K562 (cell line): ENCODE data around the gene SUFU. TPM values are rescaled to one million over a fixed set of nuclear protein-coding genes. Genes with fewer than 3 reads are reported as not detected.

Source experiments
- ATAC-seq: fragments of 200-7000 bp; cut with Tn5 transposase; 3 replicates; pipeline ENCODE4 v1.9.1; 2020; ENCODE audit warnings: moderate library complexity
- BruUV-seq: library from RNA; stranded (reverse); fragments of 400-500 nt; replicated peaks from 2 replicates; lab custom pipeline; 2021; lab: Mats Ljungman, UMichigan
- CTCF ChIA-PET: fragments of 300-600 bp; formaldehyde crosslinking; extraction: SDS; loops from one replicate; lab custom pipeline; 2021; ENCODE audit warnings: low intra/inter-chr PET ratio; lab: Yijun Ruan, JAX
- POLR2A ChIA-PET: fragments of 300-600, 350-650 bp; sonication (Branson Sonifier 250); formaldehyde crosslinking; extraction: SDS; loops from one replicate; lab custom pipeline; 2021; ENCODE audit warnings: antibody characterized with exemption, inconsistent platforms; lab: Yijun Ruan, JAX
- DNase-seq, 4 experiments: peaks; one replicate each; pipeline versions ENCODE4 v3.0.0 to v3.0.0-alpha.2; 2011 to 2018; ENCODE audit warnings: low spot score in 3 of 4, mixed read lengths in 3 of 4; ENCODE audit errors: extremely low read depth in 1 of 4
- FAIRE-seq: peaks from 2 replicates; lab custom pipeline; 2011; peaks lifted over from hg19 to GRCh38; lab: Jason Lieb, UNC
- H2AFZ ChIP-seq: 2 replicates; pipeline ENCODE4 v1.6.0; 2011; ENCODE audit warnings: low read depth, low read length, control low read depth, inconsistent platforms
- H3K27ac ChIP-seq: fragments of 200-600 bp; 3 replicates; pipeline ENCODE4 v1.8.0; 2011; ENCODE audit warnings: low read depth, mild to moderate bottlenecking, control low read depth, inconsistent platforms, low read length, moderate library complexity, mixed read lengths; ENCODE audit errors: extremely low read depth
- H3K27me3 ChIP-seq, 2 experiments: fragments of 300-600 bp in 1 of 2; 2 replicates in 1 of 2; 3 replicates in 1 of 2; pipeline versions ENCODE4 v1.6.0 to v1.8.0; 2011; ENCODE audit warnings: inconsistent platforms in 2 of 2, low read length in 2 of 2, mild to moderate bottlenecking in 1 of 2, mixed read lengths in 1 of 2, moderate library complexity in 1 of 2; ENCODE audit not compliant: control insufficient read depth in 2 of 2, insufficient read depth in 2 of 2
- H3K36me3 ChIP-seq: fragments of 300-600 bp; 3 replicates; pipeline ENCODE4 v1.8.0; 2011; ENCODE audit warnings: mild to moderate bottlenecking, low read length, inconsistent platforms; ENCODE audit not compliant: control insufficient read depth, insufficient read depth
- H3K4me1 ChIP-seq, 2 experiments: fragments of 200-600 bp in 1 of 2; replicated peaks in 1 of 2; 2 replicates in 1 of 2; 3 replicates in 1 of 2; pipeline versions ENCODE4 v1.5.1 to v1.8.0; 2011; ENCODE audit warnings: inconsistent platforms in 2 of 2, low read length in 2 of 2, mild to moderate bottlenecking in 1 of 2, mixed read lengths in 1 of 2, moderate library complexity in 1 of 2; ENCODE audit not compliant: control insufficient read depth in 2 of 2, insufficient read depth in 2 of 2
- H3K4me2 ChIP-seq: 2 replicates; pipeline ENCODE4 v1.6.1; 2011; ENCODE audit warnings: low read length, control low read depth, inconsistent platforms, mixed read lengths; ENCODE audit not compliant: insufficient read depth
- H3K4me3 ChIP-seq: fragments of 200-600 bp; sonication (generic), shearing (Covaris generic); 2 replicates; pipeline ENCODE4 v1.5.1; 2016; ENCODE audit warnings: control low read depth, inconsistent platforms
- H3K79me2 ChIP-seq: fragments of 200-600 bp; 3 replicates; pipeline ENCODE4 v1.8.0; 2011; ENCODE audit warnings: low read length, inconsistent platforms; ENCODE audit not compliant: control insufficient read depth, insufficient read depth
- H3K9ac ChIP-seq, 2 experiments: 2 replicates each; pipeline versions ENCODE4 v1.6.0 to v1.6.1; 2011; ENCODE audit warnings: low read depth in 2 of 2, low read length in 2 of 2, control low read depth in 1 of 2, inconsistent platforms in 1 of 2, mild to moderate bottlenecking in 1 of 2, mixed read lengths in 1 of 2; ENCODE audit not compliant: insufficient read depth in 1 of 2
- H3K9me1 ChIP-seq: one replicate; pipeline ENCODE4 v1.6.0; 2011; ENCODE audit warnings: inconsistent platforms, mild to moderate bottlenecking, low read length, moderate library complexity; ENCODE audit not compliant: control insufficient read depth, insufficient read depth
- H3K9me3 ChIP-seq: replicated peaks from 2 replicates; pipeline ENCODE4 v1.5.1; 2011; ENCODE audit warnings: low read depth, low read length, inconsistent platforms; ENCODE audit not compliant: control insufficient read depth, insufficient read depth
- H4K20me1 ChIP-seq: replicated peaks from 2 replicates; pipeline ENCODE4 v1.6.1; 2011; ENCODE audit warnings: low read length, inconsistent platforms, mixed read lengths; ENCODE audit not compliant: control insufficient read depth, insufficient read depth
- CHD4 ChIP-seq: fragments of 200-600 bp; sonication (generic); IDR thresholded peaks from 3 replicates; pipeline ENCODE4 v1.6.1; 2012; ENCODE audit warnings: low read depth, mild to moderate bottlenecking, mixed read lengths, low read length, inconsistent platforms; ENCODE audit not compliant: insufficient read depth, insufficient replicate concordance, poor library complexity, severe bottlenecking
- COPS2 ChIP-seq: fragments of 450-650 bp; conservative IDR thresholded peaks from 2 replicates; pipeline ENCODE4 v1.6.1; 2016; ENCODE audit warnings: mild to moderate bottlenecking, moderate library complexity
- FOXO4 ChIP-seq: fragments of 450-650 bp; formaldehyde crosslinking; IDR thresholded peaks from 2 replicates; pipeline ENCODE4 v1.4.0; 2020; ENCODE audit warnings: mild to moderate bottlenecking, moderate library complexity
- GABPB1 ChIP-seq: sonication (generic); formaldehyde crosslinking; IDR thresholded peaks from 2 replicates; pipeline ENCODE4 v1.8.0; 2022; ENCODE audit warnings: mild to moderate bottlenecking, missing genetic modification reagents
- HSF4 ChIP-seq: fragments of 250-450 bp; sonication (Bioruptor Pico); IDR thresholded peaks from 2 replicates; pipeline ENCODE4 v2.1.2; 2022; ENCODE audit warnings: mild to moderate bottlenecking, moderate library complexity, borderline replicate concordance
- ILK ChIP-seq: fragments of 450-650 bp; IDR thresholded peaks from 2 replicates; pipeline ENCODE4 v1.6.1; 2016; ENCODE audit warnings: missing genetic modification characterization, low read depth, mild to moderate bottlenecking, missing compliant biosample characterization, moderate library complexity, borderline replicate concordance
- ZNF436 ChIP-seq: fragments of 250-450, 450-650 bp; sonication (Bioruptor Pico); formaldehyde crosslinking; IDR thresholded peaks from 2 replicates; pipeline ENCODE4 v1.7.0; 2020; ENCODE audit warnings: mild to moderate bottlenecking
- WGBS: fragments of 100-300 bp; shearing (Covaris generic); methylation state at CpG from one replicate; pipeline ENCODE4 v1.1.6; 2016; ENCODE audit warnings: low coverage, mixed read lengths; ENCODE audit not compliant: insufficient coverage; ENCODE audit errors: missing lambda C conversion rate; 5-methylcytosine and 5-hydroxymethylcytosine counted together
- in situ Hi-C: fragments of 300-500 bp; cut with MboI; formaldehyde crosslinking; loops from 4 replicates; pipeline ENCODE4 v1.15.0; 2018; ENCODE audit warnings: inconsistent platforms, mixed read lengths
- intact Hi-C: fragments of 100-400 bp; cut with micrococcal nuclease; formaldehyde crosslinking; loops from 2 replicates; pipeline ENCODE4 v1.14.2; 2022
- polyA plus RNA-seq, 8 experiments: library from polyadenylated mRNA; depleted of rRNA in 4 of 8; stranded (reverse) in 5 of 8; unstranded in 3 of 8; fragments of >200 nt; fragmentation: Nextera tagmentation in 2 of 8; fragmentation: Illumina TruSeq in 1 of 8; extraction: Ambion mirVana in 2 of 8; extraction: Trizol in 1 of 8; gene quantifications; 2 replicates each; pipeline versions ENCODE4 v1.2.1 to v1.2.3, GENCODE V29; 2011 to 2014; ENCODE audit warnings: inconsistent platforms in 1 of 8, missing spikeins in 1 of 8
- total RNA-seq, 7 experiments: library from RNA; depleted of rRNA in 6 of 7; stranded (reverse); fragments of >200 nt in 6 of 7; fragmentation: Illumina TruSeq in 2 of 7; extraction: Trizol in 2 of 7; gene quantifications; 2 replicates each; pipeline versions ENCODE4 v1.2.1 to v1.2.3, GENCODE V29; 2011 to 2021; ENCODE audit warnings: low replicate concordance in 1 of 7
- TF ChIP-seq, protein P1 (sequence below), 2 experiments: fragments of 450-650 bp; IDR thresholded peaks; 2 replicates each; pipeline ENCODE4 v1.6.1; 2018; ENCODE audit warnings: mild to moderate bottlenecking in 2 of 2, low read depth in 1 of 2; ENCODE audit not compliant: partially characterized antibody in 2 of 2
- TF ChIP-seq, protein P2 (sequence below): sonication (generic); formaldehyde crosslinking; IDR thresholded peaks from 2 replicates; pipeline ENCODE4 v1.8.0; 2022; ENCODE audit warnings: missing genetic modification reagents, mild to moderate bottlenecking, borderline replicate concordance
- TF ChIP-seq, protein P3 (sequence below): sonication (generic); formaldehyde crosslinking; IDR thresholded peaks from 2 replicates; pipeline ENCODE4 v1.8.0; 2022; ENCODE audit warnings: mild to moderate bottlenecking, low read depth, missing genetic modification reagents

The SUFU gene
- total and polyA plus RNA-seq, 9 of the 15 experiments (the other 6 are each of a cell fraction or from before 2014, with no cell fraction given), result 0.59 to 6.3 (median 0.82) TPM

DNA sequence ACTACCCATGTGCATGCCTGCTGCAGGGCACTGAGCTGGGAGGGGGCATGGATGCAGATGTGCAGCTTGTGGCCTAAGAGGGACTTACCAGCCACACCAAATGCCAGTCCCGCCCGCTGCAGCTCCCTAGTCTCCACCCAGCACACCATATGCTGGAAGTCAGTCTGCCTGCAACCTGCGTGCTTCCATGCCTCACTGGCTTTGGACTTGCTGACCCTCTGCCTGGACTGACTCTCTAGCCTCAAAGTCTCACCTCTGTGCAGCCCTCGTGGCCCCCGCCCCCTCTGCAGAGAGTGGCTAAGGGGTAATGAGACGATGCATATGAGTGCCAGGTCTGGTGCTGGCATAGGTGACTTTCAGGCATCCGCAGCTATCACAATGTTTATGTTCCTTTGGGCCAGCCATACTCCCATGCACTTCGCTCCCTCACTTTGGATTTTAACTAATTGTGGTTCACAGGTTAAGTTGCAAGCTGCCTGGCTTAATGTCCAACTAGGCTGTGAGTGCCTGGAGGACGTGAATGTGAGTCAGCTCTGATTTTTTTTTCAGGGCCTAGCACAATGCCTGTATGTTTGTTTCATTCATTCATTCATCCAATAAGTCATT, 162.2 kb downstream of the SUFU start:
- in situ Hi-C loops, result no loop called here
- CTCF ChIA-PET, result no interaction called here
- Histone ChIP-seq H3K4me2 (no peak overlapping the region), H2AFZ (no peak overlapping the region), H3K9ac (no peak overlapping the region), H3K36me3 (no peaks in the 10 kb centered on the region), H4K20me1 (no peaks in the 10 kb centered on the region), H3K9me1 (no peaks in the 10 kb centered on the region), H3K27me3 (no peaks in the 10 kb centered on the region), H3K27ac (no peak overlapping the region), H3K4me3 (no peak overlapping the region), H3K79me2 (no peaks in the 10 kb centered on the region), H3K4me1 (peaks cover 10 to 23% of the 10 kb centered on the region in 2 experiments), H3K9me3 (no peaks in the 10 kb centered on the region)
- FAIRE-seq, result no peak
- DNase-seq, result no peak
- intact Hi-C loops, result no loop called here
- WGBS, result 74% methylated on average over 6 of the region's 9 CpGs
- POLR2A ChIA-PET, result interaction anchor here (0.9 to 1.7 kb wide), 3 partner anchors 9 to 20 kb away, joined by 3 to 12 read pairs (median 3); no protein-coding TSS in a partner anchor
- ATAC-seq, result no peak
- no TSS peak for BruUV-seq
- TF ChIP-seq ZNF436 (no peak), GABPB1 (no peak), HSF4 (CRISPR knock-in tag) (no peak), CHD4 (no peak), FOXO4 (CRISPR knock-in tag) (no peak), COPS2 (no peak), ILK (tag) (no peak)
- TF ChIP-seq, protein P1, sequence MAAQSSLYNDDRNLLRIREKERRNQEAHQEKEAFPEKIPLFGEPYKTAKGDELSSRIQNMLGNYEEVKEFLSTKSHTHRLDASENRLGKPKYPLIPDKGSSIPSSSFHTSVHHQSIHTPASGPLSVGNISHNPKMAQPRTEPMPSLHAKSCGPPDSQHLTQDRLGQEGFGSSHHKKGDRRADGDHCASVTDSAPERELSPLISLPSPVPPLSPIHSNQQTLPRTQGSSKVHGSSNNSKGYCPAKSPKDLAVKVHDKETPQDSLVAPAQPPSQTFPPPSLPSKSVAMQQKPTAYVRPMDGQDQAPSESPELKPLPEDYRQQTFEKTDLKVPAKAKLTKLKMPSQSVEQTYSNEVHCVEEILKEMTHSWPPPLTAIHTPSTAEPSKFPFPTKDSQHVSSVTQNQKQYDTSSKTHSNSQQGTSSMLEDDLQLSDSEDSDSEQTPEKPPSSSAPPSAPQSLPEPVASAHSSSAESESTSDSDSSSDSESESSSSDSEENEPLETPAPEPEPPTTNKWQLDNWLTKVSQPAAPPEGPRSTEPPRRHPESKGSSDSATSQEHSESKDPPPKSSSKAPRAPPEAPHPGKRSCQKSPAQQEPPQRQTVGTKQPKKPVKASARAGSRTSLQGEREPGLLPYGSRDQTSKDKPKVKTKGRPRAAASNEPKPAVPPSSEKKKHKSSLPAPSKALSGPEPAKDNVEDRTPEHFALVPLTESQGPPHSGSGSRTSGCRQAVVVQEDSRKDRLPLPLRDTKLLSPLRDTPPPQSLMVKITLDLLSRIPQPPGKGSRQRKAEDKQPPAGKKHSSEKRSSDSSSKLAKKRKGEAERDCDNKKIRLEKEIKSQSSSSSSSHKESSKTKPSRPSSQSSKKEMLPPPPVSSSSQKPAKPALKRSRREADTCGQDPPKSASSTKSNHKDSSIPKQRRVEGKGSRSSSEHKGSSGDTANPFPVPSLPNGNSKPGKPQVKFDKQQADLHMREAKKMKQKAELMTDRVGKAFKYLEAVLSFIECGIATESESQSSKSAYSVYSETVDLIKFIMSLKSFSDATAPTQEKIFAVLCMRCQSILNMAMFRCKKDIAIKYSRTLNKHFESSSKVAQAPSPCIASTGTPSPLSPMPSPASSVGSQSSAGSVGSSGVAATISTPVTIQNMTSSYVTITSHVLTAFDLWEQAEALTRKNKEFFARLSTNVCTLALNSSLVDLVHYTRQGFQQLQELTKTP (IDR thresholded peaks at IDR 0.05; ENCODE audit: low read depth in 1 of 2, partially characterized antibody in 2 of 2), result no peak
- TF ChIP-seq, protein P2, sequence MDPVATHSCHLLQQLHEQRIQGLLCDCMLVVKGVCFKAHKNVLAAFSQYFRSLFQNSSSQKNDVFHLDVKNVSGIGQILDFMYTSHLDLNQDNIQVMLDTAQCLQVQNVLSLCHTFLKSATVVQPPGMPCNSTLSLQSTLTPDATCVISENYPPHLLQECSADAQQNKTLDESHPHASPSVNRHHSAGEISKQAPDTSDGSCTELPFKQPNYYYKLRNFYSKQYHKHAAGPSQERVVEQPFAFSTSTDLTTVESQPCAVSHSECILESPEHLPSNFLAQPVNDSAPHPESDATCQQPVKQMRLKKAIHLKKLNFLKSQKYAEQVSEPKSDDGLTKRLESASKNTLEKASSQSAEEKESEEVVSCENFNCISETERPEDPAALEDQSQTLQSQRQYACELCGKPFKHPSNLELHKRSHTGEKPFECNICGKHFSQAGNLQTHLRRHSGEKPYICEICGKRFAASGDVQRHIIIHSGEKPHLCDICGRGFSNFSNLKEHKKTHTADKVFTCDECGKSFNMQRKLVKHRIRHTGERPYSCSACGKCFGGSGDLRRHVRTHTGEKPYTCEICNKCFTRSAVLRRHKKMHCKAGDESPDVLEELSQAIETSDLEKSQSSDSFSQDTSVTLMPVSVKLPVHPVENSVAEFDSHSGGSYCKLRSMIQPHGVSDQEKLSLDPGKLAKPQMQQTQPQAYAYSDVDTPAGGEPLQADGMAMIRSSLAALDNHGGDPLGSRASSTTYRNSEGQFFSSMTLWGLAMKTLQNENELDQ, result no peak
- TF ChIP-seq, protein P3, sequence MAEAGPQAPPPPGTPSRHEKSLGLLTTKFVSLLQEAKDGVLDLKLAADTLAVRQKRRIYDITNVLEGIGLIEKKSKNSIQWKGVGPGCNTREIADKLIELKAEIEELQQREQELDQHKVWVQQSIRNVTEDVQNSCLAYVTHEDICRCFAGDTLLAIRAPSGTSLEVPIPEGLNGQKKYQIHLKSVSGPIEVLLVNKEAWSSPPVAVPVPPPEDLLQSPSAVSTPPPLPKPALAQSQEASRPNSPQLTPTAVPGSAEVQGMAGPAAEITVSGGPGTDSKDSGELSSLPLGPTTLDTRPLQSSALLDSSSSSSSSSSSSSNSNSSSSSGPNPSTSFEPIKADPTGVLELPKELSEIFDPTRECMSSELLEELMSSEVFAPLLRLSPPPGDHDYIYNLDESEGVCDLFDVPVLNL (CRISPR knock-in tag), result no peak
